Colonic mucosa (tissue), 4 donors: ENCODE data around the gene FRMD7. TPM values are rescaled to one million over a fixed set of nuclear protein-coding genes. Genes with fewer than 3 reads are reported as not detected.

Experiments used
- DNase-seq: peaks from one replicate; pipeline ENCODE4 v3.0.0-alpha.2; 2020
- H3K27ac ChIP-seq: fragments of 200-600 bp; one replicate; pipeline ENCODE4 v1.8.0; 2021
- H3K27me3 ChIP-seq: fragments of 200-600 bp; one replicate; pipeline ENCODE4 v1.8.0; 2021
- H3K36me3 ChIP-seq: fragments of 200-600 bp; one replicate; pipeline ENCODE4 v1.8.0; 2021
- H3K4me1 ChIP-seq: fragments of 200-600 bp; one replicate; pipeline ENCODE4 v1.8.0; 2021; ENCODE audit warnings: mild to moderate bottlenecking
- H3K4me3 ChIP-seq: fragments of 200-600 bp; one replicate; pipeline ENCODE4 v1.8.0; 2021
- H3K9ac ChIP-seq, 2 donors: one replicate each; pipeline ENCODE4 v1.7.0; 2013; ENCODE audit warnings: control low read depth in 2 of 2, low read depth in 2 of 2, low read length in 2 of 2
- H3K9me3 ChIP-seq: fragments of 200-600 bp; one replicate; pipeline ENCODE4 v1.8.0; 2021
- intact Hi-C: fragments of 100-400 bp; cut with DNase I; formaldehyde crosslinking; loops from one replicate; pipeline ENCODE4 v1.14.1; 2022
- total RNA-seq, 2 donors: library from RNA; stranded (reverse); fragmentation: NEBNext Ultra II Directional in 1 of 2; extraction: Animal tissue kit (Norgen Biotek cat#: 25700) in 1 of 2; gene quantifications; one replicate each; pipeline ENCODE4 v1.2.1, GENCODE V29; 2021
- TF ChIP-seq, protein P1 (sequence below): fragments of 200-600 bp; IDR thresholded peaks from one replicate; pipeline ENCODE4 v1.8.0; 2022; ENCODE audit warnings: antibody characterized with exemption, mild to moderate bottlenecking
- donor health status: healthy.
- donor health status: DM: no; HTN: no; CAD: no.
- donor health status: DM: no; HTN: no; CAD: no.

FRMD7 gene
- total RNA-seq, 2 donors from 2014 or later: not detected

GRCh38 chrX:132125906-132126305 is 1.9 kb downstream of the FRMD7 start:
- H3K27me3 ChIP-seq: peaks cover 5% of the 10 kb centered on the region
- H3K4me1 ChIP-seq: no peaks in the 10 kb centered on the region
- TF ChIP-seq, protein P1, sequence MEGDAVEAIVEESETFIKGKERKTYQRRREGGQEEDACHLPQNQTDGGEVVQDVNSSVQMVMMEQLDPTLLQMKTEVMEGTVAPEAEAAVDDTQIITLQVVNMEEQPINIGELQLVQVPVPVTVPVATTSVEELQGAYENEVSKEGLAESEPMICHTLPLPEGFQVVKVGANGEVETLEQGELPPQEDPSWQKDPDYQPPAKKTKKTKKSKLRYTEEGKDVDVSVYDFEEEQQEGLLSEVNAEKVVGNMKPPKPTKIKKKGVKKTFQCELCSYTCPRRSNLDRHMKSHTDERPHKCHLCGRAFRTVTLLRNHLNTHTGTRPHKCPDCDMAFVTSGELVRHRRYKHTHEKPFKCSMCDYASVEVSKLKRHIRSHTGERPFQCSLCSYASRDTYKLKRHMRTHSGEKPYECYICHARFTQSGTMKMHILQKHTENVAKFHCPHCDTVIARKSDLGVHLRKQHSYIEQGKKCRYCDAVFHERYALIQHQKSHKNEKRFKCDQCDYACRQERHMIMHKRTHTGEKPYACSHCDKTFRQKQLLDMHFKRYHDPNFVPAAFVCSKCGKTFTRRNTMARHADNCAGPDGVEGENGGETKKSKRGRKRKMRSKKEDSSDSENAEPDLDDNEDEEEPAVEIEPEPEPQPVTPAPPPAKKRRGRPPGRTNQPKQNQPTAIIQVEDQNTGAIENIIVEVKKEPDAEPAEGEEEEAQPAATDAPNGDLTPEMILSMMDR: no peak

GRCh38 chrX:132120913-132121312 is 6.9 kb downstream of the FRMD7 start:
- Histone ChIP-seq H3K4me3 (no peak overlapping the region), H3K9ac (no peak overlapping the region), H3K36me3 (no peaks in the 10 kb centered on the region), H3K9me3 (no peaks in the 10 kb centered on the region), H3K27ac (no peak overlapping the region), H3K4me1 (no peaks in the 10 kb centered on the region), H3K27me3 (no peaks in the 10 kb centered on the region)
- intact Hi-C loops: no loop called here
- TF ChIP-seq, protein P1: no peak
- no peak for DNase-seq

More at GRCh38 chrX:132125906-132126305, 1.9 kb downstream of the FRMD7 start:
- H3K36me3 ChIP-seq: no peaks in the 10 kb centered on the region
- H3K9ac ChIP-seq: no peak overlapping the region
- H3K27ac ChIP-seq: no peak overlapping the region
- no peaks in the 10 kb centered on the region for H3K9me3 ChIP-seq
- DNase-seq: no peak
- intact Hi-C loops: no loop called here
- no peak overlapping the region for H3K4me3 ChIP-seq

DNA sequence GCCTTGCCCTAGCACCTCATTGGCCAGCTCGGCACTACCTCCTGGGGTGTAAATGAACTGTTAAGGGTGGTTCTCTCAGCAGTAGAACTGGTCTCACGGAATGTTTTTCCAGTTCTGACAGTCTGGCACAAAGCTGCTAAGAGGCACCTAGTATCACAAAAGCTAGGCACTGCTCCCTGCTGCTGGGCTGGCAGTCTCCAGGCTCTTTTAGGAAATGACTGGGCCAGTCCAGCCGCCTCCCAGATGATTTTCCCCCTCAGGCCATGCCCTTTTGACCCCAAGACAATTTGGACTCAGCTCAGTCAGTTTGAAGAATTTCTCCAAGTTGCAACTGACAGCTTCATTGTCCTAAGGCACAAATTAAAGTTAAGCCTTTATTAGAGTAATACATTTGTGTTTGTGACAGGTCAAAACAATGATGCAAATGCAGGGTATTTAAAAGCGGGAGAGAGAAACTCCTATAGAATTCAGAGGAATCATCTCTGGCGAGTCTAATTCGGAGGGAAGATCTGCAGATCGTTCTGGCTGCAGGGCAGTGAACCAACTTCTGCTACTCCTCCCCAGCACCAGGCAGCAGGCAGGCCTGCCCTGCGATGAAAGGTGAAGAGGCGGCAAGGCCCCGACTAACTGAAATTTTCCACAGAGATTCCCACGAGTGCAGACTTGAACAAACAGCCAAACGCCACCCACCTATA is 7.9 kb downstream of the FRMD7 start:
- Histone ChIP-seq H3K36me3 (no peaks in the 10 kb centered on the region), H3K27ac (no peak overlapping the region), H3K9me3 (no peaks in the 10 kb centered on the region), H3K4me1 (no peaks in the 10 kb centered on the region), H3K4me3 (no peak overlapping the region), H3K27me3 (no peaks in the 10 kb centered on the region), H3K9ac (no peak overlapping the region)
- DNase-seq: no peak
- TF ChIP-seq, protein P1: no peak
- intact Hi-C loops: no loop called here

DNA sequence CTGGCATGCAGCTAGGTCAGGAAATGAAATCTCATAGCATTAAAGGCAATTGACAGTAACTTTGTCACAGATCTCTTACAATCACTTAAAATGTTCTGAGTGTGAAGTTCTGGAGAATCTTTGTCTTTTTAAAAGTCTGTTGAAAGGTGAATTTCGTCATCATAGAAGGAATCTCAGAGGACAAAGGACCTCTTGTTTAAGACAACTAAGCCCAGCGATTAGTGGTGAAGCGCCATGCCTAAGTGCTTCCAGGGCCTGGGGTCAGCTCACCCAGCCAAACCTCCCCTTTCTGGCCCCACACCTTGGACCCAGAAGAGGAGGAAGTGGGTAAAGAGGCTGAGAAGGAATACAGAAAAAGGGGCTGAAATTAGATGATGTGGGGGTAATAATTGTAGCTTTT is 8.5 kb downstream of the FRMD7 start:
- no peaks in the 10 kb centered on the region for H3K27me3 ChIP-seq
- no peaks in the 10 kb centered on the region for H3K4me1 ChIP-seq
- H3K27ac ChIP-seq: no peak overlapping the region
- no peaks in the 10 kb centered on the region for H3K9me3 ChIP-seq
- H3K4me3 ChIP-seq: no peak overlapping the region
- intact Hi-C loops: no loop called here
- no peaks in the 10 kb centered on the region for H3K36me3 ChIP-seq
- no peak overlapping the region for H3K9ac ChIP-seq
- DNase-seq: no peak
- TF ChIP-seq, protein P1: no peak

DNA sequence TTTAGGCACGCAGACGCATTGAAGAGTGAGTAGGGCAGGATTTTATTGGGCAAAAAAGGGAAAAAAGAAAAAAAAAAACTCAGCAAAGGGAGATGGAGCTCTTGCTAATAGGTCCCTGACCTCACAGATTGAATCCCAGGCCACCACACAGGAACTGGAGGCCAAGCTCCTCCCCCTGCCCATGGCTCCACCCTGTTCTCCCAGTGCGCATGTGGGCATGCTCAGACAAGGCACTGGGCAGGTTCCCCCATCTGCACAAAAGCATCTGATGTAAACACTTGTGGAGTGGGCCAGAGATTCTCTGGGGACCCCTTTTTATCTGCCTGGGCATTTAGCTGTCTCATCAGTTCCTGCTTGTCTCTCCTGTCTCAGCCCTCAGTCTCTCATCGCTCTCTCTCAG is 9.5 kb downstream of the FRMD7 start:
- no peaks in the 10 kb centered on the region for H3K4me1 ChIP-seq
- no peak for DNase-seq
- TF ChIP-seq, protein P1: no peak
- H3K9ac ChIP-seq: no peak overlapping the region
- H3K4me3 ChIP-seq: no peak overlapping the region
- H3K27me3 ChIP-seq: no peaks in the 10 kb centered on the region
- no peaks in the 10 kb centered on the region for H3K9me3 ChIP-seq
- intact Hi-C loops: no loop called here
- H3K36me3 ChIP-seq: no peaks in the 10 kb centered on the region
- H3K27ac ChIP-seq: no peak overlapping the region
